IMR-90 (cell line): Measurements from ENCODE around the gene ERMARD.

Experiments
- CHD1 ChIP-seq: IDR thresholded peaks from 2 replicates; pipeline ENCODE4 v1.6.1; 2012; ENCODE audit warnings: low read depth, low read length, improper control_type of control experiment
- FOS ChIP-seq: fragments of 150-350 bp; IDR thresholded peaks from 2 replicates; pipeline ENCODE4 v1.6.1; 2016; ENCODE audit warnings: low read depth, low read length
- MAFK ChIP-seq: IDR thresholded peaks from 2 replicates; pipeline ENCODE4 v1.6.1; 2012; ENCODE audit warnings: low read depth, low read length, improper control_type of control experiment
- MAZ ChIP-seq: IDR thresholded peaks from 2 replicates; pipeline ENCODE4 v1.6.1; 2012; ENCODE audit warnings: low read depth, mild to moderate bottlenecking, low read length, improper control_type of control experiment, moderate library complexity, borderline replicate concordance
- POLR2A ChIP-seq: IDR thresholded peaks from 2 replicates; pipeline ENCODE4 v1.6.1; 2012; ENCODE audit warnings: mild to moderate bottlenecking, low read depth, low read length
- RAD21 ChIP-seq: IDR thresholded peaks from 2 replicates; pipeline ENCODE4 v1.6.1; 2012; ENCODE audit warnings: low read length, improper control_type of control experiment
- RCOR1 ChIP-seq: IDR thresholded peaks from 2 replicates; pipeline ENCODE4 v1.6.1; 2012; ENCODE audit warnings: mild to moderate bottlenecking, low read length, improper control_type of control experiment; ENCODE audit not compliant: insufficient replicate concordance
- RFX5 ChIP-seq: IDR thresholded peaks from 2 replicates; pipeline ENCODE4 v1.8.0; 2012; ENCODE audit warnings: low read depth, mild to moderate bottlenecking, low read length, moderate library complexity
- SMC3 ChIP-seq: fragments of 150-350 bp; IDR thresholded peaks from 2 replicates; pipeline ENCODE4 v1.6.1; 2016; ENCODE audit warnings: low read depth, mild to moderate bottlenecking, antibody characterized with exemption, low read length, moderate library complexity
- TF ChIP-seq, protein P1 (sequence below): conservative IDR thresholded peaks from 2 replicates; pipeline ENCODE4 v1.5.1; 2012; ENCODE audit warnings: mild to moderate bottlenecking, low read depth, low read length, improper control_type of control experiment
- TF ChIP-seq, protein P2 (sequence below): fragments of 150-350 bp; IDR thresholded peaks from 2 replicates; pipeline ENCODE4 v1.6.1; 2017; ENCODE audit warnings: mild to moderate bottlenecking, antibody characterized with exemption, low read length, low read depth

- TF ChIP-seq RFX5, result no peak
- TF ChIP-seq, protein P1, sequence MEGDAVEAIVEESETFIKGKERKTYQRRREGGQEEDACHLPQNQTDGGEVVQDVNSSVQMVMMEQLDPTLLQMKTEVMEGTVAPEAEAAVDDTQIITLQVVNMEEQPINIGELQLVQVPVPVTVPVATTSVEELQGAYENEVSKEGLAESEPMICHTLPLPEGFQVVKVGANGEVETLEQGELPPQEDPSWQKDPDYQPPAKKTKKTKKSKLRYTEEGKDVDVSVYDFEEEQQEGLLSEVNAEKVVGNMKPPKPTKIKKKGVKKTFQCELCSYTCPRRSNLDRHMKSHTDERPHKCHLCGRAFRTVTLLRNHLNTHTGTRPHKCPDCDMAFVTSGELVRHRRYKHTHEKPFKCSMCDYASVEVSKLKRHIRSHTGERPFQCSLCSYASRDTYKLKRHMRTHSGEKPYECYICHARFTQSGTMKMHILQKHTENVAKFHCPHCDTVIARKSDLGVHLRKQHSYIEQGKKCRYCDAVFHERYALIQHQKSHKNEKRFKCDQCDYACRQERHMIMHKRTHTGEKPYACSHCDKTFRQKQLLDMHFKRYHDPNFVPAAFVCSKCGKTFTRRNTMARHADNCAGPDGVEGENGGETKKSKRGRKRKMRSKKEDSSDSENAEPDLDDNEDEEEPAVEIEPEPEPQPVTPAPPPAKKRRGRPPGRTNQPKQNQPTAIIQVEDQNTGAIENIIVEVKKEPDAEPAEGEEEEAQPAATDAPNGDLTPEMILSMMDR, result no peak
- no peak for TF ChIP-seq SMC3
- no peak for TF ChIP-seq RCOR1
- peak; percentile 89; the same call in 1 of the 2 replicates for TF ChIP-seq CHD1
- TF ChIP-seq, protein P2, sequence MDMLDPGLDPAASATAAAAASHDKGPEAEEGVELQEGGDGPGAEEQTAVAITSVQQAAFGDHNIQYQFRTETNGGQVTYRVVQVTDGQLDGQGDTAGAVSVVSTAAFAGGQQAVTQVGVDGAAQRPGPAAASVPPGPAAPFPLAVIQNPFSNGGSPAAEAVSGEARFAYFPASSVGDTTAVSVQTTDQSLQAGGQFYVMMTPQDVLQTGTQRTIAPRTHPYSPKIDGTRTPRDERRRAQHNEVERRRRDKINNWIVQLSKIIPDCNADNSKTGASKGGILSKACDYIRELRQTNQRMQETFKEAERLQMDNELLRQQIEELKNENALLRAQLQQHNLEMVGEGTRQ, result 0 out of 2 replicates have a peak, but pooled peaks have one; percentile 5
- TF ChIP-seq POLR2A, result peak; percentile 86
- no peak for TF ChIP-seq MAFK
- no peak; the same call in 1 of the 2 replicates for TF ChIP-seq RAD21
- TF ChIP-seq MAZ, result peak; percentile 66; the same call in 1 of the 2 replicates
- no peak for TF ChIP-seq FOS
Observed at GRCh38 chr6:169701954-169702839, 49.2 kb upstream of the ERMARD start, which contains the start of the genes C6orf120 and WDR27.
